AG20443 (cell line): ENCODE measurements around the gene WDR37.

Experiments
- DNase-seq: peaks from one replicate; pipeline ENCODE4 v3.0.0; 2012; ENCODE audit warnings: low spot score, mixed read lengths

WDR37 gene

GRCh38 chr10:1074748-1075308 is 18.6 kb downstream of the WDR37 start:
- no peak for DNase-seq

- no peak for DNase-seq
Observed at GRCh38 chr10:1078668-1079067, 22.5 kb downstream of the WDR37 start.

DNA sequence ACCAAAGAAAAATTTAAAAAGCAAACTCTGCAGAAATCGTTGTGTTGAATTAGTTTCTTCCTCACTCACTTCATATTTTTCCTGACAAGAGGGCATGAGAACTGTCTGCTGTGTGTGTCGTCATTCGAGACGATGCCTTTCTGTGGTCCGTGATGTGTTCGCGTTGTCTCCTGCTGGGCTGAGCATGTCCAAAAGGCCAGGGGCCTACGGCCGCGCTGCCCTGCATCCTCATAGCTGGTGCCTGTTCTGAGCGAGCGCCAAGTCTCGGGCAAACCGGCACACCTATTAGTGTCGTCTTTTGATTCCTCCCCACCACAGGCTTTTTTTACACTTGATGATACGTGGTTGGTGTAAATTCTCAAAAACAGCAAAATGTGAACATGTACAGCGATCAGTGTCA is 27.4 kb downstream of the WDR37 start:
- no peak for DNase-seq

- no peak for DNase-seq
Observed at GRCh38 chr10:1084011-1084950, 28.1 kb downstream of the WDR37 start.

DNA sequence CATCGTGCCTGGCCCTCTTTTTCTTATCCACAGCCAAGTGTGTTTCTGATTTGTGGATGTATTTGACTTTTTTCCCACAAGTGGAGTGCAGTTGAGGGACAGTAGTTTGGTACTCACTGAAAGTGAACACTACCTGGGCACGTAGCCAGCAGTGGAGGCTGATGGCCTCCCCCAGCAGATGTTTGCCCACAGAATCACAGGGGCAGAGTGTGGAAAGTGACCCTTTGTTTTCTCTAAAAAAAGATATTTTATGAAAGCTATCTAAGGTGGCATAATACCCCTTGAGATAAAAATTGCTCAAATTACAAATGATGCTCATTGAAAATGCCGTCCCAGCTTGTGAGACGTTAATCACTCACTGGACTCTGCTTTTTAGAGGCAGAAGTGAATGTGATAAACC is 29.1 kb downstream of the WDR37 start:
- DNase-seq: no peak

DNA sequence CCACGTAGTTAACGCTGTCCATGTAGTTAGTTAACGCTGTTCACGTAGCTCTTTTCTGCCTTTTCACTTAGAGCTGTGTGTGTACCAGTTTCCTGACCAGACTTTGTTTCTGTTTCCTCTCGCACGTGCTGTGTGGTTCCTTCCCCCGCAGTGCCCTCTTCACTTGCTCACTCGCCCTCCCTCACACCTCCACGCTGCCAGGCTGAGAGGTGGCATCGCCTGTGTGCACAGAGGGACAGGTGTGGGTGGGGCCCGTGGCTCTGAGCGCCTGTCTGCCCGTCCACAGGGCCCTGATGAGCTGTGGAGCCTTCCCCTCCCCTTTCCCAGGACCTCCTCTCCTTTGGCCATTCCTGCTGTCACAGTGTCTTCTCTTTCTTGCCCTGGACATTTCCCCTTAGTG is 30.6 kb downstream of the WDR37 start:
- DNase-seq: no peak

- DNase-seq: no peak
Observed at GRCh38 chr10:1089017-1089689, 33.0 kb downstream of the WDR37 start.

DNA sequence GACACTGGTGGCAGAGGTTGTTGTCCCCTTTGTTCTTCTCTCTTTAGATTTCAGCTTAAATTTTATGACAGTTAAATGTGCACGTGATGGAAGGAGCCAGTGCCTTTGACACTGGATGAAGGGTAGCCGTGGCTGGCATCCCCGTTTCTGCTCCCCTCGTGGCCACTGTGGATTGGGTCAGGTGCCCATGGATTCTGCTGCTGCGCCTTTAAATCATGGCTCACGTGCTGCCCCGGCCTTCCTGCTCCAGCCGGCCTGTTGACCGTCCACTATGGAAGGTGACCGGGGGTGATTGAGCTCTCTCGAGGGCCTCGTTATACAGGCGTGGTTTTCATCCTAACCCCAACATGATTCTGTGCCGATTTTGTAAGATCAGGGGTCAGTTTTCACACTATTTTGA is 34.5 kb downstream of the WDR37 start:
- DNase-seq: no peak

GRCh38 chr10:1093696-1094095 is 37.5 kb downstream of the WDR37 start:
- DNase-seq: no peak

DNA sequence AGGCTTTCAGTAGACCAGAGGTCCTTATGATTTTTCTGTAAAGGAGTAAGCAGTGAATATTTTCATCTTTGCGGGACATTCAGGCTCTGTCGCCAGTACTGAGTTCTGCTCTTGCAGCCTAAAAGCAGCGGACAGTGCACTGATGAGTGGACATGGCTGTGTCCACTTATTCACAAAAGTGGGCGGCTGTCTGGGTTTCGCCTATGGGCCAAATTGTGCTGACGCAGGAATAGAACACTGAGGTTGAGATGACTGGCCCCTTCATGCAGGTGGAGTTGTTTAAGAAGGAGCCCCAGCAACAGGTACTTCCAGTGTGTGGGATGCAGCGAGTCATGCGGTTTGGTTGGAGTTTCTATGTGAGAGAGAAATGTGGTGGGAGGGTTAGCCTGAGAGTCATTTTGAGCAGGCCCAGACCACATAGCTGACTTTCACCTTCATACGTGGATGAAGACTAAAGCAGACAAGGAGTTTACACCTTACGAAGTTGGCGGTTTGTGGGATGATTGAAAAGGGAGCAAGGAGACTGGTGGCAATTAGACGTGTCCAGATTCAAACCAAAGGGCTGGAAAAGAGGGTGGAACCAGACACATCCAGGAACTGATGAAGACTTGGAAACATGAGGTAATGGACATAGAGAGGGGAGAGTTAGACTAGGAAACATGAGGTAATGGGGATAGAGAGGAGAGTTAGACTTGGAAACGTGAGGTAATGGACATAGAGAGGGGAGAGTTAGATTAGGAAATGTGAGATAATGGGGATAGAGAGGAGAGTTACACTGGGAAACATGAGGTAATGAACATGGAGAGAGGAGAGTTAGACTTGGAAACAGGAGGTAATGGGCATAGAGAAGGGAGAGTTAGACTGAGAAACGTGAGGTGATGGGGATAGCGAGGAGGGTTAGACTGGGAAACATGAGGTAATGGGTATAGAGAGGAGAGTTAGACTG is 38.2 kb downstream of the WDR37 start:
- no peak for DNase-seq

GRCh38 chr10:1095498-1095897 is 39.3 kb downstream of the WDR37 start:
- no peak for DNase-seq

DNA sequence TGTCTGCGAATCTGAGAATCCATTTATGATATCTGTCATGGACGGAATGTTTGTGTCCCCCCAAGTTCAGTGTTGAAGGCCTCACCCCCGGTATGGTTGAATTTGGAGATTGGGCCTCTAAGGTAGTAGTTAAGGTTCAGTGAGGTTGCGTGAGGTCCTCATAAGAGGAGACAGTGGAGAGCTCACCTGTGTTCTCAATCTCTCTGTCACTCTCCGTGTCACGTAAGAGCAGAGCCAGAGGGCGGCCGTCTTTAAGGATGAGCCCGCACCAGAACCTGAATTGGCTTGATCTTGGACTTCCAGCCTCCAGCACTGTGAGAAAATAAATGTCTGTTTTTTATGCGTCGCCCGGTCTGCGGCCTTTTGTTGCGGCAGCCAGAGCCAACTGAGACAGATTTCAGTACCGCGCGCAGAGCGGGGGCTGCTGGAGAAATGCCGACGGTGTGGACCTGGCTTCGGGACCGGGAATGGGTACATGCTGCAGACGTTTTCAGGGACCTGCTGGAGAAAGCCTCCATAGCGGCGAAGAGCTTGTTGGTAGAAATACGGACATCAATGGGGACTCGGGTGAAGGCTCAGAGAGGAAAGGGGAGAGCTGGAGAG is 40.2 kb downstream of the WDR37 start:
- DNase-seq: no peak

DNA sequence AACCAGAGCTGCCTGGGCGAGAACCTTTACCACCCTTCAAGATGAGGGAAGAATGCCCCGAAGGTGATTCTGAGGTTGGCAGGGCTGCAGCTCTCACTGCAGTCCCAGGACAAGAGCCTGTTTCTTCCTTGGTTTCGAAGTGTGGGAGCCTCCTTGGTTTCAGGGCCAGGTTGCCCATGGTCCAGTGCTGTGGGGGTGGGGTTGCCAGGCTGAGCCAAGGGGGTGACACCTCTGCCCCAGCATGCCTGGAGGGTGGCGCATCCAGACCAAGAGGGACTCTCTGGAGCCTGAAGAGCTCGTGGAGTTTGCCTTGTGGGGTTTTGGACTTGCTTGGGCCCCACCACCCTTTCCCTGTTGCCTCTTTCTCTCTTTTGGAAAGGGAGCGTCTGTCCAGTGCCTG is 41.3 kb downstream of the WDR37 start:
- DNase-seq: no peak

GRCh38 chr10:1100143-1100542 is 44.0 kb downstream of the WDR37 start:
- no peak for DNase-seq

GRCh38 chr10:1100691-1101368 is 44.6 kb downstream of the WDR37 start:
- DNase-seq: no peak

DNA sequence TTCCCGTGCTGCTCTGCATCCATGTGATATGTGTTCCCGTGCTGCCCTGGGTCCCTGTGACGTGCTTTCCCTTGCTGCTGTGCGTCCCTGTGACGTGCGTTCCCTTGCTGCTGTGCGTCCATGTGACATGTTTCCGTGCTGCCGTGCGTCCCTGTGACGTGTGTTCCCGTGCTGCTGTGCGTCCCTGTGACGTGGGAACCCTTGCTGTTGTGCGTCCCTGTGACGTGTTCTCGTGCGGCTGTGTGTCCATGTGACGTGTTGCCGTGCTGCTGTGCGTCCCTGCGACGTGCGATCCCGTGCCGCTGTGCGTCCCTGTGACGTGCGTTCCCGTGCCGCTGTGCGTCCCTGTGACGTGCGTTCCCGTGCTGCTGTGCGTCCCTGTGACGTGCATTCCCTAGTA is 45.8 kb downstream of the WDR37 start:
- DNase-seq: no peak

GRCh38 chr10:1102416-1102815 is 46.2 kb downstream of the WDR37 start:
- no peak for DNase-seq

GRCh38 chr10:1102831-1103230 is 46.6 kb downstream of the WDR37 start:
- no peak for DNase-seq

GRCh38 chr10:1103551-1103950 is 47.4 kb downstream of the WDR37 start:
- no peak for DNase-seq

DNA sequence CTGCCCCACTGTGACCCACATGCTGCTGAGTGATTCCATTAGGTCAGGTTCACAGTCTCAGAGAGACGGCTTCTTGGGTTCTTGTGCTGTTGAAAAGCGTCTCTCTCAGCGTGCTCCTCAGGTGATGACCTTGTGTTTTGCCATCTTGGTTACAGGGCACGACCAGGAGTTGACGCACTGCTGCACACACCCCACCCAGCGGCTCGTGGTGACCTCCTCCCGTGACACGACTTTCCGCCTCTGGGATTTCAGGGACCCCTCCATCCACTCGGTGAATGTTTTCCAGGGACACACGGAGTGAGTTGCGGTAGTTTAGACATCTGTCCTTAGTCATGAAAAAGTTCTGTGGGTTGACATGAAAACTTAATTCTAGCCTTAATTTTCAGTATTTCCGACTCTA is 48.8 kb downstream of the WDR37 start:
- no peak for DNase-seq

DNA sequence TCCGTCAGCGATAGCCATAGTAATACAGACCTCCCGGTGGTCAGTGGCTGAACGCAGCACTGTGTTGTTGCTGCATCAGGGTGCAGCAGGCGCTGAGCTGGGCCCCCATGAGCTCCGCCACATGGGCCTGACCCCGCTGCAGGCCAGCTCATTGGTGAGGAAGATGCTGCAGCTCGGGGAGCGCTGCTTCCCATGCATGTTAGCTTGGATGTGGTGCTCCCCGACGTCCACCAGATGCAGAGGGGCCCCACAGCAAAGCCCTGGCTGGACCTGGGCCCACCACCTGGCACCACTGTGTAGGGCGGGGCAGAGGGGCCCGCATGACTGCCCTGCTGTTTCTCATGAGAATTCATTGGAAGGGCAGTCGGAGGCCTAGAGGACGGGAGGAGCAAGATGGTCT is 50.8 kb downstream of the WDR37 start:
- DNase-seq: no peak
